Hepatocyte (in vitro differentiated cells): ENCODE results near the gene C2orf78.

Experiments
- CTCF ChIP-seq: fragments of 200-600 bp; sonication (generic); IDR thresholded peaks from 2 replicates; pipeline ENCODE4 v1.5.1; 2016; ENCODE audit warnings: antibody characterized with exemption, mild to moderate bottlenecking; ENCODE audit not compliant: poor library complexity
- EZH2 ChIP-seq: fragments of 200-600 bp; sonication (generic); IDR thresholded peaks from 2 replicates; pipeline ENCODE4 v1.6.1; 2016; ENCODE audit warnings: antibody characterized with exemption, mild to moderate bottlenecking, borderline replicate concordance
- EZH2phosphoT487 ChIP-seq: fragments of 200-600 bp; sonication (generic); IDR thresholded peaks from one replicate; pipeline ENCODE4 v1.6.1; 2018; ENCODE audit warnings: antibody characterized with exemption, mild to moderate bottlenecking, low read depth, moderate library complexity; ENCODE audit not compliant: unreplicated experiment, severe bottlenecking

- TF ChIP-seq CTCF = no peak
- no peak for TF ChIP-seq EZH2
- TF ChIP-seq EZH2phosphoT487 = no peak
These were observed 37.7 kb upstream of the C2orf78 start for GRCh38 chr2:73746015-73746876.
